NCI-H146 treated with DMSO at 0.1 percent for 48 hours (cell line): Measurements from ENCODE around the gene USH2A.

ENCODE experiments used
- DNase-seq: peaks from one replicate; lab custom pipeline; 2025; ENCODE audit not compliant: unreplicated experiment; lab: John Stamatoyannopoulos, UW

USH2A gene

GRCh38 chr1:215878843-215879242 is 544.4 kb downstream of the USH2A start:
- DNase-seq, result no peak

- DNase-seq, result no peak
Observed at GRCh38 chr1:215878128-215878527, 545.1 kb downstream of the USH2A start.

GRCh38 chr1:215877452-215877951 is 545.7 kb downstream of the USH2A start:
- DNase-seq, result no peak

GRCh38 chr1:215875712-215876111 is 547.5 kb downstream of the USH2A start:
- no peak for DNase-seq

- DNase-seq, result no peak
Observed at GRCh38 chr1:215875236-215875635, 548.0 kb downstream of the USH2A start.

- DNase-seq, result no peak
Observed at GRCh38 chr1:215872658-215873057, 550.6 kb downstream of the USH2A start.

GRCh38 chr1:215868500-215868899 is 554.7 kb downstream of the USH2A start:
- no peak for DNase-seq

- no peak for DNase-seq
Observed at GRCh38 chr1:215865060-215865459, 558.2 kb downstream of the USH2A start.

GRCh38 chr1:215863796-215864195 is 559.5 kb downstream of the USH2A start:
- no peak for DNase-seq

- no peak for DNase-seq
Observed at GRCh38 chr1:215860833-215861232, 562.4 kb downstream of the USH2A start.

GRCh38 chr1:215857317-215857716 is 565.9 kb downstream of the USH2A start:
- DNase-seq, result no peak

- no peak for DNase-seq
Observed at GRCh38 chr1:215845234-215845891, 577.9 kb downstream of the USH2A start.

- DNase-seq, result no peak
Observed at GRCh38 chr1:215844777-215845176, 578.5 kb downstream of the USH2A start.

- DNase-seq, result no peak
Observed at GRCh38 chr1:215844266-215844665, 579.0 kb downstream of the USH2A start.

GRCh38 chr1:215842905-215843304 is 580.3 kb downstream of the USH2A start:
- DNase-seq, result no peak

- no peak for DNase-seq
Observed at GRCh38 chr1:215835951-215836350, 587.3 kb downstream of the USH2A start.

- DNase-seq, result no peak
Observed at GRCh38 chr1:215833941-215834729, 589.1 kb downstream of the USH2A start.

- DNase-seq, result no peak
Observed at GRCh38 chr1:215830226-215830810, 592.9 kb downstream of the USH2A start.

- DNase-seq, result no peak
Observed at GRCh38 chr1:215825056-215825455, 598.2 kb downstream of the USH2A start.

- DNase-seq, result no peak
Observed at GRCh38 chr1:215824245-215824644, 599.0 kb downstream of the USH2A start.

GRCh38 chr1:215819114-215819513 is 604.1 kb downstream of the USH2A start:
- no peak for DNase-seq

- DNase-seq, result no peak
Observed at GRCh38 chr1:215807911-215808436, 615.3 kb downstream of the USH2A start.
